Activated CD8-positive, alpha-beta T cell treated with anti-CD3 and anti-CD28 coated beads for 36 hours (primary cell): ENCODE data around the gene DCANP1. TPM values are rescaled to one million over a fixed set of nuclear protein-coding genes. Genes with fewer than 3 reads are reported as not detected.
"Not testable (repeated sequence)": the region's sequence is repeated elsewhere in the genome, so short reads cannot be mapped to it uniquely, and the experiment has no call there.

Source experiments
- ATAC-seq: fragments of 200-7000 bp; cut with Tn5 transposase; one replicate; pipeline ENCODE4 v1.10.0; 2021; ENCODE audit warnings: mild to moderate bottlenecking, moderate library complexity
- CTCF ChIA-PET: fragments of 350-600 bp; sonication (Branson Sonifier 250); formaldehyde crosslinking; loops from one replicate; lab custom pipeline; 2021; ENCODE audit warnings: antibody characterized with exemption; lab: Charles Lee
- POLR2A ChIA-PET: fragments of 350-600 bp; sonication (Branson Sonifier 250); formaldehyde crosslinking; loops from one replicate; lab custom pipeline; 2021; ENCODE audit warnings: antibody characterized with exemption; lab: Charles Lee
- DNase-seq: peaks from one replicate; pipeline ENCODE4 v3.0.0-alpha.2; 2020
- H3K27ac Mint-ChIP-seq: one replicate; pipeline ENCODE4 v1.8.0; 2021; ENCODE audit warnings: mild to moderate bottlenecking, mixed read lengths
- H3K27me3 Mint-ChIP-seq: one replicate; pipeline ENCODE4 v1.8.0; 2021; ENCODE audit warnings: mixed read lengths
- H3K36me3 Mint-ChIP-seq: one replicate; pipeline ENCODE4 v1.8.0; 2021; ENCODE audit warnings: low read depth, mixed read lengths
- H3K4me1 Mint-ChIP-seq: one replicate; pipeline ENCODE4 v1.8.0; 2021; ENCODE audit warnings: low read depth, mixed read lengths
- H3K4me3 Mint-ChIP-seq: one replicate; pipeline ENCODE4 v1.8.0; 2021; ENCODE audit warnings: mild to moderate bottlenecking, moderate library complexity, mixed read lengths
- H3K9me3 Mint-ChIP-seq: one replicate; pipeline ENCODE4 v1.8.0; 2021; ENCODE audit warnings: mixed read lengths
- intact Hi-C: fragments of 100-400 bp; cut with micrococcal nuclease; formaldehyde crosslinking; loops from one replicate; pipeline ENCODE4 v1.10.0; 2022
- total RNA-seq, 2 experiments: library from RNA; stranded (reverse); gene quantifications; one replicate each; pipeline ENCODE4 v1.2.3, GENCODE V29; 2021
- TF ChIP-seq, protein P1 (sequence below): fragments of 200-600 bp; IDR thresholded peaks from one replicate; pipeline ENCODE4 v1.8.0; 2022; ENCODE audit warnings: antibody characterized with exemption, mild to moderate bottlenecking

Gene DCANP1, protein sequence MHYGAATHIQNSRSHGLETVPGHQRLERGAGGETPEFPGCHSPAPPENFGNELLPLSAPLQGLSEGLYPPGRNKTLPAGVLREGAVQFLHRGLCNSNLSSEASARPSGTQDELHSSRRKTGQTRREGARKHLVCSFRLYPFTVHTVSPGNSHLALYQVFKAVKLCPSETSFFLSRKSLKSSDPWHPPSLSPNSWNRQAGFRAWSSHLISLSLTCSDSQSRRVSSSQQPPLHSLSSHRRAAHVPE
- not detected for total RNA-seq

GRCh38 chr5:135447298-135447929 is at the start of gene DCANP1:
Gene DCANP1 (minus strand): TSS chr5:135447348. CDS start chr5:135447108, 240 bp downstream.
- H3K36me3 Mint-ChIP-seq = no peaks in the 10 kb centered on the region
- POLR2A ChIA-PET = no interaction called here
- no peak within 1 kb of the TSS for H3K27ac Mint-ChIP-seq
- TF ChIP-seq, protein P1, sequence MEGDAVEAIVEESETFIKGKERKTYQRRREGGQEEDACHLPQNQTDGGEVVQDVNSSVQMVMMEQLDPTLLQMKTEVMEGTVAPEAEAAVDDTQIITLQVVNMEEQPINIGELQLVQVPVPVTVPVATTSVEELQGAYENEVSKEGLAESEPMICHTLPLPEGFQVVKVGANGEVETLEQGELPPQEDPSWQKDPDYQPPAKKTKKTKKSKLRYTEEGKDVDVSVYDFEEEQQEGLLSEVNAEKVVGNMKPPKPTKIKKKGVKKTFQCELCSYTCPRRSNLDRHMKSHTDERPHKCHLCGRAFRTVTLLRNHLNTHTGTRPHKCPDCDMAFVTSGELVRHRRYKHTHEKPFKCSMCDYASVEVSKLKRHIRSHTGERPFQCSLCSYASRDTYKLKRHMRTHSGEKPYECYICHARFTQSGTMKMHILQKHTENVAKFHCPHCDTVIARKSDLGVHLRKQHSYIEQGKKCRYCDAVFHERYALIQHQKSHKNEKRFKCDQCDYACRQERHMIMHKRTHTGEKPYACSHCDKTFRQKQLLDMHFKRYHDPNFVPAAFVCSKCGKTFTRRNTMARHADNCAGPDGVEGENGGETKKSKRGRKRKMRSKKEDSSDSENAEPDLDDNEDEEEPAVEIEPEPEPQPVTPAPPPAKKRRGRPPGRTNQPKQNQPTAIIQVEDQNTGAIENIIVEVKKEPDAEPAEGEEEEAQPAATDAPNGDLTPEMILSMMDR = no peak
- intact Hi-C loops = no loop called here
- H3K9me3 Mint-ChIP-seq = no peaks in the 10 kb centered on the region
- CTCF ChIA-PET = interaction anchor here (0.8 to 4.7 kb wide), 4 partner anchors 10 to 105 kb away, joined by 3 to 24 read pairs (median 4); no protein-coding TSS in a partner anchor
- DNase-seq (no peak), ATAC-seq (no peak)
- H3K4me3 Mint-ChIP-seq = no peak within 1 kb of the TSS
- H3K4me1 Mint-ChIP-seq = no peaks in the 10 kb centered on the region
- no peaks in the 10 kb centered on the region for H3K27me3 Mint-ChIP-seq

- H3K9me3 Mint-ChIP-seq, H3K36me3 Mint-ChIP-seq, ATAC-seq, H3K27ac Mint-ChIP-seq, H3K4me1 Mint-ChIP-seq, POLR2A ChIA-PET, H3K4me3 Mint-ChIP-seq, intact Hi-C loops, DNase-seq: not testable (repeated sequence)
- CTCF ChIA-PET = interaction anchor here (1.3 kb wide), 1 partner anchor 34 kb away, joined by 3 read pairs; no protein-coding TSS in a partner anchor
- peaks cover 35% of the 10 kb centered on the region for H3K27me3 Mint-ChIP-seq
Observed at GRCh38 chr5:135495531-135495930, 48.4 kb upstream of the DCANP1 start.

DNA sequence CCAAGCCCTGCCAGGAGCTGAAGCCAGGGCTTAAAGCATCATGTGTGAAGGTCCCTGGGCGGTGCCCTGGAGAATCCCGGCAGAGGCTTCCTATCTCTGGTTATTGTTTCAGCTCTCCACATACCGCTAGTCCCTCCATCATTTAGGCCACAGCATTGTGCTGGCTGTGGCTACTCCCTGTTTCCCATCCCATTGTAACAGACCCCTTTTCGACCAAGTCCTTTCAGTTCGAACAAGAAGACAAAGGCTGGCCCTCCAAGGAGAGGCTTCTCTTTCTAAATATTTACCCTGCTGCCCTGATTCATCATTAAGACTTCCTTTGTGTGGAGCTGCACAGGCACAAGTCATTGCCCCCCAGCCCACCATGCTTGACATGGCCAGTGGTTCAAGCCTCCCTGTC is 47.0 kb upstream of the DCANP1 start:
- ChIA-PET CTCF (interaction anchor here (1.1 to 1.3 kb wide), 2 partner anchors 28 kb away, joined by 3 to 4 read pairs; no protein-coding TSS in a partner anchor), POLR2A (no interaction called here)
- DNase-seq = no peak
- H3K36me3 Mint-ChIP-seq = no peaks in the 10 kb centered on the region
- H3K27ac Mint-ChIP-seq = no peak overlapping the region
- intact Hi-C loops = no loop called here
- no peak for ATAC-seq
- H3K9me3 Mint-ChIP-seq = no peaks in the 10 kb centered on the region
- H3K27me3 Mint-ChIP-seq = peaks cover 44% of the 10 kb centered on the region
- TF ChIP-seq, protein P1 = no peak
- H3K4me1 Mint-ChIP-seq = peaks cover 5% of the 10 kb centered on the region
- H3K4me3 Mint-ChIP-seq = no peak overlapping the region

DNA sequence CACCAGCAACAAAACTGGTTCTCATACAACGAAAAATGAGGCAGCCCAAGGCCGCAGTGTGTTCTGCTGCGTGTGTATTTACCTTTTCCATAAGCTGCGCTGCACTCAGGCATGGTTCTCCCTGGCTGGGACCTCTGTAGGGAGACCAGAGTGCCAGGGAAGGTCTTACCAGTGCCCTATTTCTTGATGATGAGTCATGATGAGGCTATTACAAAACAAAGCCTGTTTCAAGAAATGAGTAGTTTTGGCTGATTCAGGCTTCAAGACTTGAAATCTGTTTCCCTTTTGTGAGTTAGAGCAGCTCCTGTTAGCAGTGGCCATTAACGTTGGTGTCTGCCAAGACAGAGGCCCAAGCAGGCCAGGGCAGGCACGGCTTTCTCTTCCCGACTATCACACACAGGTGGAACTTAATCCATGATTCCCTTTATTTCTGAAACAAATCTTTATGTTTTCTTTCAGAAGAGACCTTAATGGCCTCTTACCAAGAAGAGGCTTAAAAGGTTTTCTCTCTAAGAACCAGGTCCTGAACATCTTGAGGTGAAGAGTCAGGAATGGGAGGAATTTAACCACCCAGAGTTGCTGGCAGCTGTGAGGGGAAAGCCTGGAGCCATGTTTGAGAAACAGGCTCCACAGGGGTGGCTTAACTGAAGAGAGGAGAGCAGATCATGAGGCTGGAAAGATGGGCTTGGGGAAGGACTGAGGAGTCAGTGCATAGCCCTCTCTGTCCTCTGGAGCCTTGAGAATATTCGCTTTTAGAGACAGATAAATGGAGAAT is 46.4 kb upstream of the DCANP1 start:
- ChIA-PET CTCF (interaction anchor here (1.3 kb wide), 1 partner anchor 27 kb away, joined by 3 read pairs; no protein-coding TSS in a partner anchor), POLR2A (no interaction called here)
- H3K27ac Mint-ChIP-seq = no peak overlapping the region
- no peaks in the 10 kb centered on the region for H3K9me3 Mint-ChIP-seq
- DNase-seq (no peak), ATAC-seq (no peak)
- intact Hi-C loops = no loop called here
- no peak overlapping the region for H3K4me3 Mint-ChIP-seq
- peaks cover 5% of the 10 kb centered on the region for H3K4me1 Mint-ChIP-seq
- TF ChIP-seq, protein P1 = no peak
- H3K36me3 Mint-ChIP-seq = no peaks in the 10 kb centered on the region
- H3K27me3 Mint-ChIP-seq = peaks cover 48% of the 10 kb centered on the region

DNA sequence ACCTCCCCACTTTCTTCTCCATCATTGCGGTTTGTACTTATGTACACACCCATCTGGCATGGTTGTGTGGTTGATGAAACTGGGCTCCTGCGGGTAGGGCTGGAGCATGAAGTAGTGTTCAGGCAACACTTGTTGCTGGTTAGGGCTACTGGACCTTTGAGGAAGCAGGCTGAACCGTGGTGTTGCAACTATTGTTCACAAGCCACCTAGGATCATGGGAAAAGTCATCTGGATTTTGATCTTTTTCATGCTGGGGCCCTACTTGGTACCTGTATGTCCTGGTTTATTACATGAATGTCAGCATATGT is 45.1 kb upstream of the DCANP1 start:
- Mint-ChIP-seq H3K9me3 (no peaks in the 10 kb centered on the region), H3K36me3 (no peaks in the 10 kb centered on the region), H3K27me3 (peaks cover 58% of the 10 kb centered on the region), H3K4me1 (peaks cover 7% of the 10 kb centered on the region), H3K27ac (no peak overlapping the region), H3K4me3 (no peak overlapping the region)
- intact Hi-C loops = no loop called here
- TF ChIP-seq, protein P1 = no peak
- DNase-seq (no peak), ATAC-seq (no peak)
- CTCF ChIA-PET = interaction anchor here (1.4 to 1.8 kb wide), 2 partner anchors 35 to 67 kb away, joined by 3 to 6 read pairs; no protein-coding TSS in a partner anchor
- POLR2A ChIA-PET = interaction anchor here (0.6 kb wide), 1 partner anchor 894 kb away, joined by 3 read pairs; no protein-coding TSS in a partner anchor
